Astrocyte of the cerebellum (primary cell): ENCODE measurements around the gene SIN3B.
"Not testable (repeated sequence)": the region's sequence is repeated elsewhere in the genome, so short reads cannot be mapped to it uniquely, and the experiment has no call there.

Experiments
- DNase-seq: peaks from one replicate; pipeline ENCODE4 v3.0.0-alpha.2; 2011; ENCODE audit warnings: low read depth
- H3K4me3 ChIP-seq: 2 replicates; pipeline ENCODE4 v1.5.1; 2011; ENCODE audit warnings: mild to moderate bottlenecking, low read depth, low read length, moderate library complexity
- CTCF ChIP-seq: IDR thresholded peaks from 2 replicates; pipeline ENCODE4 v1.5.1; 2012; ENCODE audit warnings: low read length, low read depth, moderate library complexity, mild to moderate bottlenecking; ENCODE audit errors: missing control alignments
- in situ Hi-C: cut with HindIII; loops from 2 replicates; pipeline ENCODE4 v1.10.0; 2017; ENCODE audit warnings: low sequenced_read_pairs

SIN3B gene

GRCh38 chr19:16790051-16790450, 39.1 kb upstream of the SIN3B start:
- DNase-seq, result no peak
- no peak overlapping the region for H3K4me3 ChIP-seq
- in situ Hi-C loops, result no loop called here
- TF ChIP-seq CTCF, result no peak

- DNase-seq, result no peak
- TF ChIP-seq CTCF, result no peak
- no peak overlapping the region for H3K4me3 ChIP-seq
- in situ Hi-C loops, result no loop called here
Measured at GRCh38 chr19:16791942-16792341, 37.3 kb upstream of the SIN3B start.

GRCh38 chr19:16794456-16795441, 34.4 kb upstream of the SIN3B start:
- no peak for DNase-seq
- no peak for TF ChIP-seq CTCF
- H3K4me3 ChIP-seq, result no peak overlapping the region
- in situ Hi-C loops, result no loop called here

GRCh38 chr19:16795731-16796130, 33.5 kb upstream of the SIN3B start:
- H3K4me3 ChIP-seq, result no peak overlapping the region
- in situ Hi-C loops, result no loop called here
- no peak for TF ChIP-seq CTCF
- DNase-seq, result no peak

GRCh38 chr19:16797876-16798275, 31.3 kb upstream of the SIN3B start:
- in situ Hi-C loops, result no loop called here
- no peak for DNase-seq
- H3K4me3 ChIP-seq, result no peak overlapping the region
- TF ChIP-seq CTCF, result no peak

GRCh38 chr19:16798326-16798725, 30.9 kb upstream of the SIN3B start:
- DNase-seq, in situ Hi-C loops, H3K4me3 ChIP-seq: not testable (repeated sequence)

- no peak for TF ChIP-seq CTCF
- H3K4me3 ChIP-seq, result no peak overlapping the region
- no peak for DNase-seq
- in situ Hi-C loops, result no loop called here
Measured at GRCh38 chr19:16799740-16800139, 29.5 kb upstream of the SIN3B start.
